NCI-H82 (cell line): ENCODE measurements around the gene E4F1.
A peak's percentile ranks its signal among the peaks of the same experiment; 100 is the strongest.
"Not testable (repeated sequence)": the region's sequence is repeated elsewhere in the genome, so short reads cannot be mapped to it uniquely, and the experiment has no call there.

Experiments
- DNase-seq: peaks from one replicate; lab custom pipeline; 2025; lab: John Stamatoyannopoulos, UW

E4F1 gene

GRCh38 chr16:2231016-2231931, 7.9 kb downstream of the E4F1 start:
- no peak for DNase-seq

GRCh38 chr16:2232094-2232990, 9.0 kb downstream of the E4F1 start:
- no peak for DNase-seq

- no peak for DNase-seq
These were observed 9.8 kb downstream of the E4F1 start for GRCh38 chr16:2233046-2233775.

- no peak for DNase-seq
These were observed 10.8 kb downstream of the E4F1 start for GRCh38 chr16:2233872-2234812.

GRCh38 chr16:2234813-2235170, 11.4 kb downstream of the E4F1 start:
- DNase-seq, result no peak

GRCh38 chr16:2235234-2235651, 11.9 kb downstream of the E4F1 start:
- no peak for DNase-seq

GRCh38 chr16:2235695-2236336, 12.4 kb downstream of the E4F1 start:
- no peak for DNase-seq

- DNase-seq, result peak; percentile 64
These were observed 13.1 kb downstream of the E4F1 start, which contains the start of gene DNASE1L2 for GRCh38 chr16:2236337-2237101. Gene DNASE1L2, plus strand, starts transcription at chr16:2236444. Its CDS starts 373 bp downstream, at chr16:2236817.

- DNase-seq, result no peak
These were observed 13.7 kb downstream of the E4F1 start for GRCh38 chr16:2237102-2237482.

GRCh38 chr16:2237493-2238149, 14.2 kb downstream of the E4F1 start:
- DNase-seq, result peak; percentile 52

- no peak for DNase-seq
These were observed 14.9 kb downstream of the E4F1 start for GRCh38 chr16:2238150-2238837.

GRCh38 chr16:2238838-2239675, 15.7 kb downstream of the E4F1 start:
- DNase-seq, result no peak

GRCh38 chr16:2240331-2240730, 16.9 kb downstream of the E4F1 start:
- not testable (repeated sequence) for DNase-seq

- peak; percentile 36 for DNase-seq
These were observed 19.2 kb downstream of the E4F1 start for GRCh38 chr16:2242598-2242997.

- DNase-seq, result peak; percentile 29
These were observed 19.7 kb downstream of the E4F1 start for GRCh38 chr16:2243031-2243528.

- DNase-seq, result no peak
These were observed 20.4 kb downstream of the E4F1 start for GRCh38 chr16:2243781-2244180.

GRCh38 chr16:2244301-2244700, 20.9 kb downstream of the E4F1 start:
- peak; percentile 32 for DNase-seq
